GM12891 (cell line): ENCODE results near the gene VSTM5.

Experiments
- POLR2A ChIP-seq: IDR thresholded peaks from 2 replicates; pipeline ENCODE4 v1.6.1; 2011; ENCODE audit warnings: low read depth, low read length, control low read depth
- POLR2AphosphoS5 ChIP-seq: IDR thresholded peaks from 2 replicates; pipeline ENCODE4 v1.6.1; 2011; ENCODE audit warnings: low read depth, low read length, control low read depth
- POU2F2 ChIP-seq: IDR thresholded peaks from 2 replicates; pipeline ENCODE4 v1.6.1; 2011; ENCODE audit warnings: low read depth, mild to moderate bottlenecking, control low read depth, low read length, moderate library complexity
- TAF1 ChIP-seq: IDR thresholded peaks from 2 replicates; pipeline ENCODE4 v1.6.1; 2011; ENCODE audit warnings: low read depth, low read length, control low read depth

GRCh38 chr11:93784935-93785360 lies 65.5 kb downstream of the VSTM5 start:
- TF ChIP-seq POLR2AphosphoS5, result no peak
- no peak for TF ChIP-seq POLR2A
- TF ChIP-seq TAF1, result no peak
- 0 out of 2 replicates have a peak, but pooled peaks have one; percentile 0 for TF ChIP-seq POU2F2
